Colonic mucosa (tissue), 4 donors: Measurements from ENCODE around the gene PINK1. TPM values are rescaled to one million over a fixed set of nuclear protein-coding genes. Genes with fewer than 3 reads are reported as not detected.

Source experiments
- DNase-seq: peaks from one replicate; pipeline ENCODE4 v3.0.0-alpha.2; 2020
- H3K27ac ChIP-seq: fragments of 200-600 bp; one replicate; pipeline ENCODE4 v1.8.0; 2021
- H3K27me3 ChIP-seq: fragments of 200-600 bp; one replicate; pipeline ENCODE4 v1.8.0; 2021
- H3K36me3 ChIP-seq: fragments of 200-600 bp; one replicate; pipeline ENCODE4 v1.8.0; 2021
- H3K4me1 ChIP-seq: fragments of 200-600 bp; one replicate; pipeline ENCODE4 v1.8.0; 2021; ENCODE audit warnings: mild to moderate bottlenecking
- H3K4me3 ChIP-seq: fragments of 200-600 bp; one replicate; pipeline ENCODE4 v1.8.0; 2021
- H3K9ac ChIP-seq, 2 donors: one replicate each; pipeline ENCODE4 v1.7.0; 2013; ENCODE audit warnings: control low read depth in 2 of 2, low read depth in 2 of 2, low read length in 2 of 2
- H3K9me3 ChIP-seq: fragments of 200-600 bp; one replicate; pipeline ENCODE4 v1.8.0; 2021
- intact Hi-C: fragments of 100-400 bp; cut with DNase I; formaldehyde crosslinking; loops from one replicate; pipeline ENCODE4 v1.14.1; 2022
- total RNA-seq, 2 donors: library from RNA; stranded (reverse); fragmentation: NEBNext Ultra II Directional in 1 of 2; extraction: Animal tissue kit (Norgen Biotek cat#: 25700) in 1 of 2; gene quantifications; one replicate each; pipeline ENCODE4 v1.2.1, GENCODE V29; 2021
- TF ChIP-seq, protein P1 (sequence below): fragments of 200-600 bp; IDR thresholded peaks from one replicate; pipeline ENCODE4 v1.8.0; 2022; ENCODE audit warnings: antibody characterized with exemption, mild to moderate bottlenecking
- donor health status: healthy.
- donor health status: DM: no; HTN: no; CAD: no.
- donor health status: DM: no; HTN: no; CAD: no.

Gene PINK1
- total RNA-seq, 2 donors from 2014 or later = 49.7 to 119 TPM

DNA sequence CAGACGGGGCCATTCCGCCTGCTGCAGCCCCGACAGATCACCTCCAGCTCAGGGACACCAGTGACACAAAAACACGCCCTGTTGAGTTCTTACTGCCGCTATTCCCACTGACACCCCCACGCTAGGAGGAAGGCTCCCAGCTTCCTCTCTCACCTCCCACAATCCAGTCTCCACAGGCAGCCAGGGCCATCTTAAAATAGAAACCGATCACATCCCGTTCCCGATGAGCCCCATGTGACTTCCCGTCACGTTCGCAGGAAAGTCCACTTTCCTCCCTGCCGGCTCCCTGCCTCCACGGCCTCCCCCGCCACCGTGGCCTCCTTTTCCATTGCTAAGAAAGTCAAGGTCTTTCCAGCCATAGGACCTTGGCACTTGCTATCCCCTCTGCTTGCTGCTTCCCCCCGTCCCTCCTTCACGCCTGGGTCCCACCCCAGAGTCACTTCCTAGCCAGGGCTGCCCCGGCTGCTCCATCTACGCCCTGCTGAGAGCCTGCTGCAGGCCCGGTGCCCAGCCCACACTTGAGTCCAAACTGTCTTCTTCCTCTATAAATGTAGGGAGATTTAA, 51.9 kb downstream of the PINK1 start:
- intact Hi-C loops = no loop called here
- TF ChIP-seq, protein P1, sequence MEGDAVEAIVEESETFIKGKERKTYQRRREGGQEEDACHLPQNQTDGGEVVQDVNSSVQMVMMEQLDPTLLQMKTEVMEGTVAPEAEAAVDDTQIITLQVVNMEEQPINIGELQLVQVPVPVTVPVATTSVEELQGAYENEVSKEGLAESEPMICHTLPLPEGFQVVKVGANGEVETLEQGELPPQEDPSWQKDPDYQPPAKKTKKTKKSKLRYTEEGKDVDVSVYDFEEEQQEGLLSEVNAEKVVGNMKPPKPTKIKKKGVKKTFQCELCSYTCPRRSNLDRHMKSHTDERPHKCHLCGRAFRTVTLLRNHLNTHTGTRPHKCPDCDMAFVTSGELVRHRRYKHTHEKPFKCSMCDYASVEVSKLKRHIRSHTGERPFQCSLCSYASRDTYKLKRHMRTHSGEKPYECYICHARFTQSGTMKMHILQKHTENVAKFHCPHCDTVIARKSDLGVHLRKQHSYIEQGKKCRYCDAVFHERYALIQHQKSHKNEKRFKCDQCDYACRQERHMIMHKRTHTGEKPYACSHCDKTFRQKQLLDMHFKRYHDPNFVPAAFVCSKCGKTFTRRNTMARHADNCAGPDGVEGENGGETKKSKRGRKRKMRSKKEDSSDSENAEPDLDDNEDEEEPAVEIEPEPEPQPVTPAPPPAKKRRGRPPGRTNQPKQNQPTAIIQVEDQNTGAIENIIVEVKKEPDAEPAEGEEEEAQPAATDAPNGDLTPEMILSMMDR = no peak
- no peaks in the 10 kb centered on the region for H3K9me3 ChIP-seq
- no peak for DNase-seq
- no peaks in the 10 kb centered on the region for H3K36me3 ChIP-seq
- no peaks in the 10 kb centered on the region for H3K4me1 ChIP-seq
- no peak overlapping the region for H3K4me3 ChIP-seq
- H3K9ac ChIP-seq = peak overlapping the region in 1 of 2 donors; percentile 24
- no peaks in the 10 kb centered on the region for H3K27me3 ChIP-seq
- peak overlapping the region; percentile 28 for H3K27ac ChIP-seq

DNA sequence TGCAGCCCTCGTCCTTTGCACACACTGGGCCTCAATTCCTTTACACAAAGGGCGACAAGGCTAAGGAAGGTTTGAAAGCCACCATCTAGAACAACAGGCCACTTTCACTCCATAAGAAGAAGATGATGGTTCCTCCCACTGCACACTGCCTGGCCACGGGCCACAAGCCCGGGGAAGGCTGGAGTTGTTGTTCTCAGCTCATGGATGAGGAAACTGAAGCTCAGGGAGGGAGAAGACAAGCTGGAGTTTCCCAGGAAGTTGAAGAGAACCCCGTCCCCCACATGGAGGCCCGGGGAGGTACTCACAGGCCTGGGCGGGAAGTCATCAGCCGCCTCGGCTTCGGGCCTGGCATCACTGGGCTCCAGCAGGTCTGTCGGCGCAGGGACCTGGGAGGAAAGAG, 52.5 kb downstream of the PINK1 start:
- no peak overlapping the region for H3K4me3 ChIP-seq
- TF ChIP-seq, protein P1 = no peak
- H3K9ac ChIP-seq = no peak overlapping the region
- H3K27me3 ChIP-seq = no peaks in the 10 kb centered on the region
- intact Hi-C loops = no loop called here
- no peak for DNase-seq
- no peak overlapping the region for H3K27ac ChIP-seq
- H3K4me1 ChIP-seq = no peaks in the 10 kb centered on the region
- no peaks in the 10 kb centered on the region for H3K9me3 ChIP-seq
- H3K36me3 ChIP-seq = no peaks in the 10 kb centered on the region

DNA sequence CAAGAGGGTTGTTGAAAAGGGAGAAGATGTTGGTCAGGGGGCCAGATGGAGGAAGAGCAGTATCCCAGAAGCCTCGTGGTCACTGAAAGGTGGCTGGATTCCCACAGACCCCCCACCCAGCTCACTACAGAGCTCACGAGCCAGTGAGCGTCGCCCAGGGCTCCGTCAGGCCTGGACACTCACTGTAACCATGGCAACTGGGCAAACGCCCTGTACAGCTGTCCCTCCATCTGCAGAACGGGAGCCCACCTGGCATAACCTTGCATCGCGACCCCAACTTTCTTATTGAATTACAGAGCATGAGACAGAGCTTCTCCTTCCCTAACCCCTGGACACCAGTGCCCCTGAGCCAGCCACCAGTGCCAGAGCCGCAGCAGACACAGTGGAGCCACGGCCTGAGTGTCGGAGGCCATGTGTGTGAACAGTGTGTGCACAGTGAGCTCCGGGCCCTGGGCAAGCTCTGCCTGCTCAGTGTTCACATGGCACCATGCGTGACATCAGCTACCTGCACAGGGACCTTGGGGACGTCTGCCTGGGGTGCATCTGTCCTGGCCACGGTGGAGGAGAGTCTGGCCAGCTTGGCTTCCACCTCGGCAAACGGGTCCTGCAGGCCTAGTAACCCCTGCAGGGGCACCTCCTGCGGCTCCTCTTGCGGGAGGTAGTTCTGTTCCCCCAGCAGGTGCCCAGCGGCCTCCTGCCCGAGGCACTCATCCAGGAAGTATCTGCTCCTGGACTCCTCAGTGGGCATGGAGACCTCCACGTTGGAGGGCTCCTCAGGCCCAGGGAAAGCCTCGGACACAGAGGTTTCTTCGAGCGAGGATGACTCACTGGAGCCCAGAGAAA, 53.8 kb downstream of the PINK1 start:
- Histone ChIP-seq H3K27me3 (no peaks in the 10 kb centered on the region), H3K36me3 (no peaks in the 10 kb centered on the region), H3K9ac (no peak overlapping the region), H3K27ac (no peak overlapping the region), H3K4me1 (no peaks in the 10 kb centered on the region), H3K4me3 (no peak overlapping the region), H3K9me3 (no peaks in the 10 kb centered on the region)
- TF ChIP-seq, protein P1 = no peak
- DNase-seq = no peak
- intact Hi-C loops = no loop called here

DNA sequence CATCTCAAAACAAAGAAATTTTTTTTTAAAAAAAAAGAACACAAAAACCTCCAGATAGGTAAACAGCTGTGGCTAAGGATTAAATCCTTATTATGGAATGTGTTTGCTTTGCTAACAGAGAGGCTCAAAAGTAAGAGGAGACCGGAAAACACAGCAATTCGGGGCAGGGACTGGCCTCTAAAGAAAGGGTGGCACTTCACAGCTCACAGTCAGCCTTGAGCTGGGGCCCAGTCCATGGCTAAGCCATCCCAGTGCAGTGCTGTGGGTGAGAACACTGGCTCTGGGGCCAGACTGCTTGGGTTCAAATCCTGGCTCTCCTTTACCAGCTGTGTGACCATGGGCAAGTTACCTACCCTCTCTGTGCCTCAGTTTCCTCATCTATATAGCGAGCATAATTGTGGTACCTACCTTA, 56.4 kb downstream of the PINK1 start:
- intact Hi-C loops = no loop called here
- H3K9ac ChIP-seq = no peak overlapping the region
- H3K4me3 ChIP-seq = no peak overlapping the region
- H3K36me3 ChIP-seq = no peaks in the 10 kb centered on the region
- no peaks in the 10 kb centered on the region for H3K27me3 ChIP-seq
- H3K4me1 ChIP-seq = no peaks in the 10 kb centered on the region
- H3K27ac ChIP-seq = no peak overlapping the region
- TF ChIP-seq, protein P1 = no peak
- DNase-seq = no peak
- no peaks in the 10 kb centered on the region for H3K9me3 ChIP-seq

DNA sequence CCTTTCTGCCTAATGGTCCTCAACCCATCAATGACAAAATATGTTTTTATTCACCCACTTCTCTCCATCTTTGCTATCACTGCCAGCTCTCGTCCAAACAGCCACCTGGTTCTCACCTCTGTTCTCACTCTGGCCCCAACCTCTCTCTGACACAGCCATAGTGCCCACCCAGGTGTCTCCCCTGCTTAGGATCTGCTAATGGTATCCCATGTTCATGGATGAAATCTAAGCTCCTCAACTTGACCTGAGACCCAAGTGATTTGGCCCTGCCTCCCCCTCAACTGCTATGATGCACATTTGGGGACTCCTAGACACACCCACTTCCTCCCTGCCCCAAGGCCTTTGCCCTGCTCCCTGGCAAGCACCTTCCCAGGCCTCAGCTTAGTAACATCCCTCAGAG, 58.6 kb downstream of the PINK1 start:
- H3K27ac ChIP-seq = no peak overlapping the region
- DNase-seq = no peak
- no peaks in the 10 kb centered on the region for H3K27me3 ChIP-seq
- intact Hi-C loops = no loop called here
- H3K4me1 ChIP-seq = peaks cover 3% of the 10 kb centered on the region
- no peaks in the 10 kb centered on the region for H3K36me3 ChIP-seq
- TF ChIP-seq, protein P1 = no peak
- H3K9me3 ChIP-seq = no peaks in the 10 kb centered on the region
- no peak overlapping the region for H3K4me3 ChIP-seq
- no peak overlapping the region for H3K9ac ChIP-seq
